ENCODE measurements around the gene LRPPRC.

The LRPPRC gene

GRCh38 chr2:43852196-43852730 lies 143.5 kb downstream of the LRPPRC start:
- DNase-seq = no peak

- DNase-seq = no peak
These were observed 144.5 kb downstream of the LRPPRC start for GRCh38 chr2:43851011-43851980.

- DNase-seq = no peak
These were observed 147.6 kb downstream of the LRPPRC start for GRCh38 chr2:43848214-43848613.

GRCh38 chr2:43846140-43846793 lies 149.5 kb downstream of the LRPPRC start:
- DNase-seq = no peak

- DNase-seq = no peak
These were observed 150.6 kb downstream of the LRPPRC start for GRCh38 chr2:43845181-43845580.

- no peak for DNase-seq
These were observed 152.9 kb downstream of the LRPPRC start for GRCh38 chr2:43842866-43843226.

GRCh38 chr2:43841949-43842865 lies 153.6 kb downstream of the LRPPRC start:
- DNase-seq = no peak

- no peak for DNase-seq
These were observed 154.8 kb downstream of the LRPPRC start for GRCh38 chr2:43840965-43841364.

GRCh38 chr2:43839776-43840564 lies 155.8 kb downstream of the LRPPRC start:
- no peak for DNase-seq

GRCh38 chr2:43838560-43839267 lies 157.1 kb downstream of the LRPPRC start, which contains the start of the genes ABCG5 and ABCG8:
Gene ABCG5 (minus strand): TSS chr2:43838839. CDS start chr2:43838679, 160 bp downstream.
Gene ABCG8 (plus strand): TSS chr2:43838971. CDS start chr2:43839054, 83 bp downstream.
- no peak for DNase-seq

- DNase-seq = no peak
These were observed 157.8 kb downstream of the LRPPRC start for GRCh38 chr2:43837831-43838559.

GRCh38 chr2:43837033-43837432 lies 158.8 kb downstream of the LRPPRC start:
- no peak for DNase-seq
